ENCODE results near the gene FGD3.
"Not testable (repeated sequence)": the region's sequence is repeated elsewhere in the genome, so short reads cannot be mapped to it uniquely, and the experiment has no call there.

Gene FGD3

DNA sequence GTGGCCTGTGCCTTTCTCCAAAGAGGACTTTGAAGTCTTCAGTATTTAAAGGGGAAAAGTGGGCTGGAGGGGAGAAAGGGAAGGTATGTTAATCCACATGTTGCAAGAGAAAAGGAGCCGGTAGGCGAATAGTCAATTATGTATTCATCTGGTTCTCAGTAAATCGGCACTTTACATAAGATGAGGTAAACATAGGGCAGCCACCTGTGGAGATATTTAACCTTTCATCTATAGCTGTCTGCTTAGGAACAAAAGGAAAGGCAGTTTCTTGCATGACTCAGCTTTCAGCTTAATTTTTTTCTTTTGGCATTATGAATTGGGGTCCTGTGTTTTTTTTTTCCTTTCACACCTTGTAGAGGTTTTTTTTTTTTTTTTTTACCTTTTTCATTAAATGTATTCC lies 42.2 kb downstream of the FGD3 start:
- CTCF ChIA-PET = interaction anchor here (1.1 kb wide), 2 partner anchors 14 kb away, joined by 3 read pairs; no protein-coding TSS in a partner anchor
- TF ChIP-seq CTCF (IDR thresholded peaks at IDR 0.05; ENCODE audit: insufficient read depth, low read length, missing control alignments) = no peak
- DNase-seq (ENCODE audit: low read depth, low spot score) = no peak
- H3K4me3 ChIP-seq (ENCODE audit: low read depth, low read length) = no peak overlapping the region
- POLR2A ChIA-PET = interaction anchor here (0.6 kb wide), 1 partner anchor 32 kb away, joined by 3 read pairs; no protein-coding TSS in a partner anchor

DNA sequence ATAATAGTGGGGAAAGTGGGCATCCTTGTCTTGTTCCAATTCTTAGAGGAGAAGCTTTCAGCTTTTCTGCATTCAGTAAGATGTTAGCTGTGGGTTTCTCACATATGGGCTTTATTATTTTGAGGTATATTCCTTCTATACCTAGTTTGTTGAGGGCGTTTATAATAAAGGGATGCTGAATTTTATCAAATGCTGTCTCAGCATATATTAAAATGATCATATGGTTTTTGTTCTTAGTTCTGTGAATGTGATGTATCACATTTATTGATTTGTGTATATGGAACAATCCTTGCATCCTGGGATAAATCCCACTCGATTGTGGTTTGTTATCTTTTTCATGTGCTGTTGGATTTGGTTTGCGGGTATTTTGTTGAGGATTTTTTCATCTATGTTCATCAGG lies 43.1 kb downstream of the FGD3 start:
- ChIA-PET POLR2A (no interaction called here), CTCF (interaction anchor here (1.1 kb wide), 2 partner anchors 13 to 15 kb away, joined by 3 read pairs; no protein-coding TSS in a partner anchor)

DNA sequence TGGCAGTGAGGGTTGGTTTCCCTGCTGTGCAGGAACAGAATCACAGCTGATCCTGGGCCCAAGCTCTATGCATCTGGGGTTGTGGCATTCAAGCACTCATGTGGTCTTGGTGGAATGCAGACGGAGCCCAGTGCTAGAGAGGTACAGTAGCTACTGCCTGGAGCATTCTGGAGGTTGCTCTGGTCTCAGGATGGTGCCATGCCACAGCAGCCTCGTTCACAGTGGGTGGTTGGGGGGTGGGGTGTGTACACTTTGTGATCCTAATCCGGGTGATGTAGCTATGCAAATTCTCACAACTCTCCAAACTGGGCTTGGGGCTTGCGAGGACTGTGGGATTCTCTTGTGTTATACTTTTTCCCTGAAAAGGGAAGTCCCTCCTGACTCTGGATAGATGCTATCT lies 45.2 kb downstream of the FGD3 start:
- no peak overlapping the region for H3K4me3 ChIP-seq (ENCODE audit: low read depth, low read length)
- POLR2A ChIA-PET = no interaction called here
- CTCF ChIA-PET = interaction anchor here (1.2 kb wide), 1 partner anchor 11 kb away, joined by 9 read pairs; no protein-coding TSS in a partner anchor
- no peak for TF ChIP-seq CTCF (IDR thresholded peaks at IDR 0.05; ENCODE audit: insufficient read depth, low read length, missing control alignments)
- no peak for DNase-seq (ENCODE audit: low read depth, low spot score)

More for the DNA sequence above, 43.1 kb downstream of the FGD3 start:
- no peak for TF ChIP-seq CTCF (IDR thresholded peaks at IDR 0.05; ENCODE audit: insufficient read depth, low read length, missing control alignments)
- no peak for DNase-seq (ENCODE audit: low read depth, low spot score)
- H3K4me3 ChIP-seq (ENCODE audit: low read depth, low read length) = no peak overlapping the region

DNA sequence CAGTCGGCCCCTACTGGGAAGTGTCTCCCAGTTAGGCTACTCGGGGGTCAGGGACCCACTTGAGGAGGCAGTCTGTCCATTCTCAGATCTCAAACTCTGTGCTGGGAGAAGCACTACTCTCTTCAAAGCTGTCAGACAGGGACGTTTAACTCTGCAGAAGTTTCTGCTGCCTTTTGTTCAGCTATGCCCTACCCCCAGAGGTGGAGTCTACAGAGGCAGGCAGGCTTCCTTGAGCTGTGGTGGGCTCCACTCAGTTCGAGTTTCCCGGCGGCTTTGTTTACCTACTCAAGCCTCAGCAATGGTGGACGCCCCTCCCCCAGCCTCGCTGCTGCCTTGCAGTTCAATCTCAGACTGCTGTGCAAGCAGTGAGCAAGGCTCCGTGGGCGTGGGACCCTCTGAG lies 51.5 kb downstream of the FGD3 start:
- DNase-seq (ENCODE audit: low read depth, low spot score); H3K4me3 ChIP-seq (ENCODE audit: low read depth, low read length); POLR2A ChIA-PET; CTCF ChIA-PET: not testable (repeated sequence)

- POLR2A ChIA-PET = no interaction called here
- DNase-seq (ENCODE audit: low read depth, low spot score) = no peak
- no peak for TF ChIP-seq CTCF (IDR thresholded peaks at IDR 0.05; ENCODE audit: insufficient read depth, low read length, missing control alignments)
- CTCF ChIA-PET = no interaction called here
- no peak overlapping the region for H3K4me3 ChIP-seq (ENCODE audit: low read depth, low read length)
These were observed 53.7 kb downstream of the FGD3 start for GRCh38 chr9:93001031-93001430.

DNA sequence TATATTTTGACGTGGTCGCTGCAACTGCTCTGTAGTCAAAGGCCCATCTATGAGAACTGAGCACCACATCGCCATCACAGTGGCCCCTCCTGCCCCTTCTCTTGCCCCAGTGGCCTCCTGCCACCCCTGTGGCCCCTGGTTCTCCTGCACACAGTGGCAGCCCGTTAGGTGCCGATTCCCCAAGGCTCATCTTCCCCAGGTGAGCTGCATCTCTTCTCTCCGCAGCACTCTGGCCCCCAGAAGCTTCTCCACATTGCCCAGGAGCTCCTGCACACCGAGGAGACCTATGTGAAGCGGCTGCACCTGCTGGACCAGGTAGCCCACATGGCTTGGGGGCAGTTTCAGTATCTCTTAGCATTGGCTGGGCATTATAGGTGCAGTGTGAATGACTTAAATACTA lies 55.4 kb downstream of the FGD3 start:
- TF ChIP-seq CTCF (IDR thresholded peaks at IDR 0.05; ENCODE audit: insufficient read depth, low read length, missing control alignments) = no peak
- POLR2A ChIA-PET = no interaction called here
- no peak overlapping the region for H3K4me3 ChIP-seq (ENCODE audit: low read depth, low read length)
- no peak for DNase-seq (ENCODE audit: low read depth, low spot score)
- CTCF ChIA-PET = interaction anchor here (0.8 to 3.5 kb wide), 7 partner anchors 10 to 107 kb away, joined by 3 to 18 read pairs (median 5); no protein-coding TSS in a partner anchor
